Ammon's horn (tissue), 1 donor: ENCODE data around the gene TASP1.
"Not testable (repeated sequence)": the region's sequence is repeated elsewhere in the genome, so short reads cannot be mapped to it uniquely, and the experiment has no call there.

Source experiments
- DNase-seq: peaks from one replicate; pipeline ENCODE4 v3.0.0-alpha.2; 2016; ENCODE audit warnings: low spot score

Gene TASP1

GRCh38 chr20:13648291-13649228 is 9.8 kb upstream of the TASP1 start:
- DNase-seq = peak; percentile 30

- DNase-seq = no peak
These were observed 5.3 kb upstream of the TASP1 start for GRCh38 chr20:13644010-13644409.

GRCh38 chr20:13639150-13639497 is 392 bp upstream of the TASP1 start:
- DNase-seq = no peak

GRCh38 chr20:13638162-13638495 is 603 bp downstream of the TASP1 start:
- no peak for DNase-seq

- no peak for DNase-seq
These were observed 6.3 kb downstream of the TASP1 start for GRCh38 chr20:13632431-13632830.

GRCh38 chr20:13627525-13627924 is 11.2 kb downstream of the TASP1 start:
- not testable (repeated sequence) for DNase-seq

GRCh38 chr20:13626724-13627123 is 12.0 kb downstream of the TASP1 start:
- DNase-seq = no peak

GRCh38 chr20:13625304-13625979 is 13.3 kb downstream of the TASP1 start:
- no peak for DNase-seq

GRCh38 chr20:13619415-13619814 is 19.3 kb downstream of the TASP1 start:
- DNase-seq = not testable (repeated sequence)

GRCh38 chr20:13618456-13618855 is 20.3 kb downstream of the TASP1 start:
- not testable (repeated sequence) for DNase-seq

- DNase-seq = not testable (repeated sequence)
These were observed 21.1 kb downstream of the TASP1 start for GRCh38 chr20:13617585-13617984.

- DNase-seq = not testable (repeated sequence)
These were observed 22.0 kb downstream of the TASP1 start for GRCh38 chr20:13616713-13617112.

GRCh38 chr20:13613917-13614316 is 24.8 kb downstream of the TASP1 start:
- DNase-seq = no peak

GRCh38 chr20:13611611-13612125 is 27.1 kb downstream of the TASP1 start:
- DNase-seq = no peak

- no peak for DNase-seq
These were observed 28.5 kb downstream of the TASP1 start for GRCh38 chr20:13610184-13610583.

GRCh38 chr20:13608066-13608465 is 30.7 kb downstream of the TASP1 start:
- DNase-seq = no peak

- not testable (repeated sequence) for DNase-seq
These were observed 45.3 kb downstream of the TASP1 start for GRCh38 chr20:13593423-13593822.

- DNase-seq = no peak
These were observed 50.7 kb downstream of the TASP1 start for GRCh38 chr20:13588049-13588448.

GRCh38 chr20:13587370-13587769 is 51.4 kb downstream of the TASP1 start:
- DNase-seq = no peak

- DNase-seq = no peak
These were observed 52.6 kb downstream of the TASP1 start for GRCh38 chr20:13586133-13586532.

- DNase-seq = no peak
These were observed 57.3 kb downstream of the TASP1 start for GRCh38 chr20:13581451-13581850.

GRCh38 chr20:13580707-13581106 is 58.0 kb downstream of the TASP1 start:
- no peak for DNase-seq

GRCh38 chr20:13574071-13574470 is 64.7 kb downstream of the TASP1 start:
- no peak for DNase-seq
